DLD1 (cell line): Measurements from ENCODE around the gene PARP16.
"Not testable (repeated sequence)": the region's sequence is repeated elsewhere in the genome, so short reads cannot be mapped to it uniquely, and the experiment has no call there.

Experiments used
- in situ Hi-C: cut with HindIII; loops from 2 replicates; pipeline ENCODE4 v1.10.0; 2017; ENCODE audit warnings: low sequenced_read_pairs

The PARP16 gene

DNA sequence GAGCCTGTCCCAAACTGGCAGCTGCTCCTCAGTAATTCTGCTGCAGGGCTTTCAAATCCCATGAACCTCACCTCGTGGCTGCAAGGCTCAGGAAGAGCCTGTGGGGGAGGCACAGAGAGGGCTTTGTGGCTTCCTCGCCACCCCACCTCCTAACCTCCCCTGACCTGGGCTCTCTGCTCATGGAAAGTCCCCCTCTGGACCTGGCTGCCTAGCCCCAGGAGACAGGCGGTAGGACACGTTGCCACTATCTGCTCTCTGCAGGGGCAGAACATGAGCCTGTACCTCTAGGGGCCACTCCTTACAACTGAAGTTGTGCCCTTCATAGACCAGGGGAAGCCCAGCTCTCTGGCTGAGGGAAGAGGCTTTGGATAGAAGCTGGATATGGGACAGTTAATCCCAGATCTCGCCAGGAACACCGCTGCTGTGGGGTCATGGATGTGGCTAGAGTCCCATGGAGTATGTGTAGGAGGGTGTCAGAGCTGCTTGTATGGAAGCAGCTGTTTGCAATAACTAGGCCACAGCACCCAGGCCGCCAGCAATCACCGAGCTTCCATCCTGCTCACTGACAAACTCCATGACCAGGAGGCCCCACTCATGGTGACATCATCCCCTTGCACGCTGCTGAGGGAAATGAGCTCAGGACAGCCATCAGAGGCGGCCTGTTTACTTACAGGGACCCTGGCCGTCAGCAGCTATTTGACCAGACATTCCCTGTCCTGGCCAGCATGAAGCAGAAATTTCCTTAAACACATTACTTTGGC lies 41.4 kb downstream of the PARP16 start:
- in situ Hi-C loops = no loop called here

DNA sequence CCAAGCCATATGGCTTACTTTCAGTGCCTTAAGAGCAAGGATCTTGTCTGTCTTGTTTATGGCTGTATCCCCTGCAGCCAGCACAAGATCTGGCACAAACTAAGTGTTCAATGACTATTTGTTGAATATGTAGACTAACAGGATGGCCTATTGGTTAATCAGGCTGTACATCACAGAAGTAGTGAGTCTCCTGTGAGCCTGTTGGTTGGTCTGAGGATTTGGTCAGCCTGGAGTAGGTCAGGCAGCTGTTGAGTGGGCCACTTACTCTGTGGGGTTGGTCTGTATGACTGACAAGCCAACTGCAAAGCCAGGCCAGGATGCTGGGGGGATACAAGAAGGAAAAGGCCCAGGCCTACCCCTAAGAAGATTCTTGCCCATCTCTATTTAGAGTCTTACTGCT lies 42.0 kb downstream of the PARP16 start:
- in situ Hi-C loops = no loop called here

- in situ Hi-C loops = not testable (repeated sequence)
Measured at GRCh38 chr15:65236443-65236842, 50.2 kb downstream of the PARP16 start.

- in situ Hi-C loops = no loop called here
Measured at GRCh38 chr15:65233696-65234095, 53.0 kb downstream of the PARP16 start.

DNA sequence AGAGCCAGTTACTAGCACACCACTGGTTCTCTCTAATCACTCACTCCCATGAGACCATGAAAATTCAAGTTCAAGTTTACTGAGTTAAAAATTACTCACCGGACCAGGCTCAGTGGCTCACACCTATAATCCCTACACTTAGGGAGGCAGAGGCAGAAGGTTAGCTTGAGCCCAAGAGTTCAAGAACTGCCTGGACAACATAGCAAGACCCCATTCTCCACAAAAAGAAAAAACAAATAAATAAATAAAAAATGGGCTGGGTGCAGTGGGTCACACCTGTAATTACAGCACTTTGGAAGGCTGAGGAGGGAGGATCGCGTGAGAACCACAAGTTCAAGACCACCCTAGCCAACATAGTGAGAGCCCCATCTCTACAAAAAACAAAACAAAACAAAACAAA lies 54.2 kb downstream of the PARP16 start:
- in situ Hi-C loops = no loop called here

DNA sequence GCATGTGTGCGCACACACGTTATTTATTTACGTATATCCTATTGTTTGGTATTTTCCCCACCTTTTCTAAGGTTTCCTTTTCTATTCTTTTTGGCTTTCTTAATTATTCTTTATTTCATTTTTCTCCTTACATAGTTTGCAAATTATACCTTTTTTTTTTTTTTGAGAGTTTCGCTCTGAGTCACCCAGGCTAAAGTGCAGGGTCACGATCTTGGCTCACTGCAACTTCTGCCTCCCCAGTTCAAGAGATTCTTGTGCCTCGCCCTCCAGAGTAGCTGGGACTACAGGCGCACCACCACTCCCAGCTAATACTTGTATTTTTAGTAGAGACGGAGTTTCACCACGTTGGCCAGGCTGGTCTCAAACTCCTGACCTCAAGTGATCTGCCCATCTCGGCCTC lies 55.4 kb downstream of the PARP16 start:
- in situ Hi-C loops = no loop called here

- in situ Hi-C loops = not testable (repeated sequence)
Measured at GRCh38 chr15:65226901-65227300, 59.8 kb downstream of the PARP16 start.

- in situ Hi-C loops = no loop called here
Measured at GRCh38 chr15:65226221-65226620, 60.5 kb downstream of the PARP16 start.

DNA sequence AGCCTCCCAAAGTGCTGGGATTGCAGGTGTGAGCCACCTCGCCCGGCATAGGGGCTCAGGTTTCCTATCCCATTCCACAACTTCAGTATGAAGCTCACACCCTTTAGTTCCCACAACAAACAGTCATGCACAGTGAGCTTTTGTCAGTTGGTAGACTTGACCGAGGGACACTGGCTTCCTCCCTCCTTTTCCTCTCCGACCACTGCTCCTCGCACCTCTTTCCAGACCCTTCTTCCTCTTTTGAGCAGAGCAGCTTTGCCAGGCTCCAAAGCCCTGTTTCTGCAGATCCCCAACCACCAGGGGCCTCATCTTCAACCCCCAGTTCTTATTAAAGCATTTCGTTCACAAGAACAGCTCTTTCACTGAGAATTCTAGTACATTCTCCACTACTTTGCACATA lies 62.7 kb downstream of the PARP16 start:
- in situ Hi-C loops = no loop called here

- in situ Hi-C loops = no loop called here
Measured at GRCh38 chr15:65222891-65223290, 63.8 kb downstream of the PARP16 start.

DNA sequence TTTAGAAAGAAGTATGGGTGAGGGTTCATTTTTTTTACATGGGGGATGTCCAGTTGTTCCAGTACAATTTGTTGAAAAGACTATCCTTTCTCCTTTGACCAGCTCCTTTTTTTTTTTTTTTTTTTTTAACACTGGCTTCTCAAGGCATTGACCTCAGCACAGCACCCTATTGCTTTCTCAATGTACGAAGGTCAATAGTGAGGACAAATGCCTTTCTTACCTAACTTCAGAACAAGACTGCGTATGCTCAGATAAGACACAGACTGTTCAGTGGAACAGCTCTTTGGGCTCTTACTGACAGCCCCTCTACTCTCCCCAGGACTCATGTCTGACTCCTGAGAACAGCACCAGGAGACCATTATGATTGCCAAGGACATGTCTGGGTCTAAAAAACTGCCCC lies 65.0 kb downstream of the PARP16 start:
- in situ Hi-C loops = no loop called here

GRCh38 chr15:65219137-65219536 lies 67.5 kb downstream of the PARP16 start:
- in situ Hi-C loops = no loop called here

GRCh38 chr15:65217526-65218482 lies 68.9 kb downstream of the PARP16 start:
- in situ Hi-C loops = no loop called here

GRCh38 chr15:65215496-65215895 lies 71.2 kb downstream of the PARP16 start:
- in situ Hi-C loops = no loop called here

- in situ Hi-C loops = no loop called here
Measured at GRCh38 chr15:65214010-65214409, 72.7 kb downstream of the PARP16 start.

DNA sequence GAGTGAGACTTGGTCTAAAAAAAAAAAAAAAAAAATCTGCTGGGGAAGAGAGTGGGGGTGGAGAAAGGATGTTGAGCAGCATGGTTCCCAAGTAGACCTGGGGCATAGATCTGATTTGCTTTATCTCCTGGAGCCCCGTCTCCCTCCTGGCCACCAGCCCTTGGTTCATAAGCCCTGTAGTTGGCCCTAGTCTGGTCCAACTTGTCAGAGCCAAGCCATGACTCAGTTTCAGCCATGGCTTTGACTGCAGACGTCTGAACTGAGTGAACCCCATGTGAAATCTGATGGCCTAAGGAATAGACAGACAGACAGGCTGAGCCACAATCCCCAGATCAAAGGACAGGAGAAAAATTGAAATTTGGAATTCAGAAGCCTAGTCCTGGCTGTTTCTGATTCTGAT lies 73.4 kb downstream of the PARP16 start:
- in situ Hi-C loops = no loop called here

DNA sequence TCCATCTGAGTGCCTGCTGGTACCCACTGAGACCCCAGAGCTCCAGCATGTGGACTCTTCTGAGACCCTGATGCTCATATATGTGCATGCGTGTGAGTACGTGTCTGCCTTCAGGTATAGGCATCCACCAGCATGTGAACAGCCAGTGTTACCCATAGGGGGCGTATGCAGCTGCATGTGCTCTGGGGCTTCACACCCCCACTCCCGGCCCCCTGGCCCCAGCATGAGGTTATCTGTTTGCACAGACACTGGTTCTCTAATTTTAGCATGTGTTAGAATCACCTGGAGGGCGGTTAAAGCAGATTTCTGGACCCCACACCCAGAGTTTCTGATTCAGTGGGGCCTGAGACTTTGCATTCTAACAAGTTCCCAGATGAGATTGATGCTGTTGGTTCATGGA lies 74.6 kb downstream of the PARP16 start:
- in situ Hi-C loops = no loop called here

DNA sequence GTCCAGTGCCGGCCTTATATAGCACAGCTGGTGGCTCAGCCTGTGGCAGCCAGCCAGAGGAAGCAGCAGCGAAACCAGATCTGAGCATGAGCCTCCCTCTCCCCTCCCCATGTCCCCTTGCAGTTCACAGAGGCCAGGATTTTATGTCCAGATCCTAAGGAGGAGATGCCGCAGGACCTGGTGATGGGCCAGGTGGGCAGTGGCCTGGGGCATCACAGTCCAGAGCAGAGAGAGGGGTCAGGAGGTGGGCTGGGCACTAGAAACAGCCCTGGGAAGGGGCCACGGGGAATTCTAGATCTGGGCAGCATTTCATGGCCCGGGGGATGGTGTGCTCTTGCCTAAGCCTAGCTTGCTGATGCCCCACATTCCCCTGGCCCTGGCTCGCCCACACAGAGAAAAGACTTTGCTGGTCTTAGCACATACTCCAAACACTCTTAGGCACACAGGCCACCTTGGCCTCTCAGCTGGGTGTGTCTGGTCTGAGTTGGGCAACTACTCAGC lies 75.2 kb downstream of the PARP16 start:
- in situ Hi-C loops = no loop called here

DNA sequence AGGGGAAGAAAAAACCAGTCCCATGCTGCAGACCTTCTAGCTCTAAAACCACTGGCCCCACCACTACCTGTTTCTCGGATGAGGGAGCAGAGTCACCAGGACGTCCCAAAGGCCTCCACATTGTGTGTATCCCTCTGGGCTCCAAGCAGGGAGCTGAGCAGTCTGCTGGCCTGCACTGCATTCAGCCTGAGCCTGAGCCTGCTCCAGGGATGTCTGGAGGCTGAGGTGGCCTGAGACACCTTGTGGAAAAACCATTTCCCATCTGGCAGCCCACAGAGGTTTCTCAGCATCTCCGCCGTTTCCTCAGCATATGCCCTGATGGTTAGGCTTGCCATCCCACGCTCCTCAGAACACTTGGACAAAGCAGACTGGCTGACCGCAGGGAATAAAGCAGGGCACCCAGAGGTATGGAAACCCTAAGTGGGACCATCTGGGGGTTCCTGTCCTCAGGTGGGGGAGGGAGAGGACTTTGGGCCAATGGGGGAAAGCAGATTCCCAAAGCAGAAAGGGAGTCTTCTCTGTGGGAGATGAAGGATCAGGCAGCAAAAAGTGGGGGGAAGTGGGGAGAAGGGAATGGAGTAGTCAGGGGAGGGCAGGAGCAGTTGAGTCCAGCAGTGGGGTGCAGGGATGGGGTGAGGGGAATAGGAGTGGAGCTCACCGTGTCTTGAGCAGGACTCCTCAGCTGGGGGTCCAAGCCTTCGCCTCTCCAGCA lies 75.8 kb downstream of the PARP16 start, which contains the start of gene CILP:
CILP (minus strand) TSS at position 704 of the 712 bp plus-strand sequence. CDS start 1,718 bp downstream, outside the sequence.
- in situ Hi-C loops = no loop called here

GRCh38 chr15:65209701-65210643 lies 76.7 kb downstream of the PARP16 start:
- in situ Hi-C loops = no loop called here
